ENCODE measurements around the gene PTPN4. TPM values are rescaled to one million over a fixed set of nuclear protein-coding genes. Genes with fewer than 3 reads are reported as not detected.

The PTPN4 gene
- total RNA-seq, 1 donor from 2014 or later, result 21.4 TPM

DNA sequence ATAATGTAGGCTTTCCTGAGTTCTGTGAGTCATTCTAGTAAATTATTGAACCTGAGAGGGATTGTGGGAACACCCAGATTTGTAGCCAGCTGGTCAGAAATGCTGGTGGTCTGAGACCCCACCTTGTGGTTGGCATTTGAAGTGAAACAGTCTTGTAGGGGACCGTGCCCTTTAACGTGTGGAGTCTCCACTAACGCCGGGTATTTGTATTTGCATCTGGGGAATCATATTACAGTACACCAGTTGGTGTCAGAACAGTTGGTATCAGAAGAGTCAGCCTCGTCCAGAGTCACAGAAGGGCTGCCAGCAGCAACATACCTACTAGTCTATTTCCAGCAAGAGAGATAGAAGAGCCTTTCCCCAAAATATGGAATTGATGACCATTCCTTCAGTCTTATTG is 38.3 kb upstream of the PTPN4 start:
- Mint-ChIP-seq H3K27me3 (ENCODE audit: unreplicated experiment) (peaks cover 15% of the 10 kb centered on the region), H3K27ac (ENCODE audit: unreplicated experiment) (no peak overlapping the region), H3K9me3 (ENCODE audit: unreplicated experiment) (no peaks in the 10 kb centered on the region), H3K36me3 (ENCODE audit: unreplicated experiment) (no peaks in the 10 kb centered on the region), H3K4me1 (ENCODE audit: unreplicated experiment) (no peaks in the 10 kb centered on the region), H3K4me3 (ENCODE audit: unreplicated experiment) (no peak overlapping the region)
- DNase-seq (ENCODE audit: extremely low spot score, unreplicated experiment), result no peak
- TF ChIP-seq, protein P1, sequence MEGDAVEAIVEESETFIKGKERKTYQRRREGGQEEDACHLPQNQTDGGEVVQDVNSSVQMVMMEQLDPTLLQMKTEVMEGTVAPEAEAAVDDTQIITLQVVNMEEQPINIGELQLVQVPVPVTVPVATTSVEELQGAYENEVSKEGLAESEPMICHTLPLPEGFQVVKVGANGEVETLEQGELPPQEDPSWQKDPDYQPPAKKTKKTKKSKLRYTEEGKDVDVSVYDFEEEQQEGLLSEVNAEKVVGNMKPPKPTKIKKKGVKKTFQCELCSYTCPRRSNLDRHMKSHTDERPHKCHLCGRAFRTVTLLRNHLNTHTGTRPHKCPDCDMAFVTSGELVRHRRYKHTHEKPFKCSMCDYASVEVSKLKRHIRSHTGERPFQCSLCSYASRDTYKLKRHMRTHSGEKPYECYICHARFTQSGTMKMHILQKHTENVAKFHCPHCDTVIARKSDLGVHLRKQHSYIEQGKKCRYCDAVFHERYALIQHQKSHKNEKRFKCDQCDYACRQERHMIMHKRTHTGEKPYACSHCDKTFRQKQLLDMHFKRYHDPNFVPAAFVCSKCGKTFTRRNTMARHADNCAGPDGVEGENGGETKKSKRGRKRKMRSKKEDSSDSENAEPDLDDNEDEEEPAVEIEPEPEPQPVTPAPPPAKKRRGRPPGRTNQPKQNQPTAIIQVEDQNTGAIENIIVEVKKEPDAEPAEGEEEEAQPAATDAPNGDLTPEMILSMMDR (IDR thresholded peaks at IDR 0.05), result no peak

GRCh38 chr2:119721904-119722303 is 37.8 kb upstream of the PTPN4 start:
- Mint-ChIP-seq H3K4me3 (ENCODE audit: unreplicated experiment) (no peak overlapping the region), H3K27ac (ENCODE audit: unreplicated experiment) (no peak overlapping the region), H3K27me3 (ENCODE audit: unreplicated experiment) (peaks cover 10% of the 10 kb centered on the region), H3K4me1 (ENCODE audit: unreplicated experiment) (no peaks in the 10 kb centered on the region), H3K9me3 (ENCODE audit: unreplicated experiment) (no peaks in the 10 kb centered on the region), H3K36me3 (ENCODE audit: unreplicated experiment) (no peaks in the 10 kb centered on the region)
- DNase-seq (ENCODE audit: extremely low spot score, unreplicated experiment), result no peak
- TF ChIP-seq, protein P1 (IDR thresholded peaks at IDR 0.05), result no peak

DNA sequence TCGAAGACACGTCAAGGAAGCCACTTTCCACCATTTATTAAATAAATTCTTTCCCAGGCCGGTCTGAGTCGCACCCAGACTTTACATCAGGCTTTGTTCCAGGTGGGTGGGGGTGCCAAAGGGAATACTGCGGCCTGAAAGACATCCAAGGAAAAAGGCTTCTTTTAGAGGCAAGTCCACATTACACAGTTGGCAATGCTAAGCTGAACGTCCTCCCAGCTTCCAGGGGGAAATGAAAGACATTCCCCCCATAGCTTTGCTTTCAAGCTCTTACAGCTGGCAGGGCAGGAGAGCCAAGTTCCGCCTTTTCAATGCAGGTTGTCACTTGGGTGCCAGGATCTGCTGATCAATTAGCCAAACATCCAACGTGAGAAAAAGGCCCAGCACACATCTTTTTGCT is 36.5 kb upstream of the PTPN4 start:
- no peaks in the 10 kb centered on the region for H3K36me3 Mint-ChIP-seq (ENCODE audit: unreplicated experiment)
- TF ChIP-seq, protein P1 (IDR thresholded peaks at IDR 0.05), result no peak
- DNase-seq (ENCODE audit: extremely low spot score, unreplicated experiment), result no peak
- no peak overlapping the region for H3K4me3 Mint-ChIP-seq (ENCODE audit: unreplicated experiment)
- H3K9me3 Mint-ChIP-seq (ENCODE audit: unreplicated experiment), result no peaks in the 10 kb centered on the region
- H3K27me3 Mint-ChIP-seq (ENCODE audit: unreplicated experiment), result peaks cover 9% of the 10 kb centered on the region
- no peak overlapping the region for H3K27ac Mint-ChIP-seq (ENCODE audit: unreplicated experiment)
- no peaks in the 10 kb centered on the region for H3K4me1 Mint-ChIP-seq (ENCODE audit: unreplicated experiment)

GRCh38 chr2:119723784-119724467 is 35.8 kb upstream of the PTPN4 start:
- peaks cover 9% of the 10 kb centered on the region for H3K27me3 Mint-ChIP-seq (ENCODE audit: unreplicated experiment)
- H3K27ac Mint-ChIP-seq (ENCODE audit: unreplicated experiment), result no peak overlapping the region
- H3K4me3 Mint-ChIP-seq (ENCODE audit: unreplicated experiment), result no peak overlapping the region
- TF ChIP-seq, protein P1 (IDR thresholded peaks at IDR 0.05), result no peak
- DNase-seq (ENCODE audit: extremely low spot score, unreplicated experiment), result no peak
- H3K9me3 Mint-ChIP-seq (ENCODE audit: unreplicated experiment), result no peaks in the 10 kb centered on the region
- no peaks in the 10 kb centered on the region for H3K4me1 Mint-ChIP-seq (ENCODE audit: unreplicated experiment)
- no peaks in the 10 kb centered on the region for H3K36me3 Mint-ChIP-seq (ENCODE audit: unreplicated experiment)

GRCh38 chr2:119724656-119725485 is 34.9 kb upstream of the PTPN4 start:
- TF ChIP-seq, protein P1 (IDR thresholded peaks at IDR 0.05), result no peak
- no peak overlapping the region for H3K27ac Mint-ChIP-seq (ENCODE audit: unreplicated experiment)
- no peaks in the 10 kb centered on the region for H3K9me3 Mint-ChIP-seq (ENCODE audit: unreplicated experiment)
- H3K27me3 Mint-ChIP-seq (ENCODE audit: unreplicated experiment), result peaks cover 14% of the 10 kb centered on the region
- H3K4me1 Mint-ChIP-seq (ENCODE audit: unreplicated experiment), result no peaks in the 10 kb centered on the region
- no peaks in the 10 kb centered on the region for H3K36me3 Mint-ChIP-seq (ENCODE audit: unreplicated experiment)
- DNase-seq (ENCODE audit: extremely low spot score, unreplicated experiment), result no peak
- no peak overlapping the region for H3K4me3 Mint-ChIP-seq (ENCODE audit: unreplicated experiment)
